HEK293 (cell line): ENCODE data around the gene HMGN4.

Source experiments
- GLI2 ChIP-seq: fragments of 450-650 bp; formaldehyde crosslinking; IDR thresholded peaks from 2 replicates; pipeline ENCODE4; 2017; ENCODE audit warnings: missing biosample characterization, missing genetic modification characterization, low read depth, borderline replicate concordance
- HOXA7 ChIP-seq: sonication (generic); formaldehyde crosslinking; IDR thresholded peaks from 2 replicates; pipeline ENCODE4 v1.8.1; 2022; ENCODE audit warnings: missing genetic modification reagents, borderline replicate concordance
- KLF9 ChIP-seq: fragments of 450-650 bp; formaldehyde crosslinking; IDR thresholded peaks from 2 replicates; pipeline ENCODE4 v1.5.1; 2016; ENCODE audit warnings: missing biosample characterization, missing genetic modification characterization, low read depth
- OSR2 ChIP-seq: fragments of 450-650 bp; formaldehyde crosslinking; IDR thresholded peaks from 2 replicates; pipeline ENCODE4 v1.5.1; 2016; ENCODE audit warnings: missing biosample characterization, missing genetic modification characterization
- PBX3 ChIP-seq: sonication (generic); formaldehyde crosslinking; IDR thresholded peaks from 2 replicates; pipeline ENCODE4 v1.8.1; 2022; ENCODE audit warnings: mild to moderate bottlenecking, moderate library complexity, missing genetic modification reagents
- PRDM4 ChIP-seq: fragments of 450-650 bp; formaldehyde crosslinking; IDR thresholded peaks from 2 replicates; pipeline ENCODE4 v1.5.1; 2017; ENCODE audit warnings: missing biosample characterization, missing genetic modification characterization
- ZBTB44 ChIP-seq: fragments of 450-650 bp; IDR thresholded peaks from 2 replicates; pipeline ENCODE4 v1.5.1; 2018; ENCODE audit warnings: missing biosample characterization, mild to moderate bottlenecking, missing genetic modification characterization
- ZNF10 ChIP-seq: fragments of 450-650 bp; formaldehyde crosslinking; IDR thresholded peaks from 2 replicates; pipeline ENCODE4 v1.5.1; 2017; ENCODE audit warnings: missing biosample characterization, missing genetic modification characterization
- ZNF121 ChIP-seq: fragments of 450-650 bp; formaldehyde crosslinking; IDR thresholded peaks from 2 replicates; pipeline ENCODE4 v1.5.1; 2016; ENCODE audit warnings: missing biosample characterization, missing genetic modification characterization
- ZNF155 ChIP-seq: fragments of 450-650 bp; formaldehyde crosslinking; IDR thresholded peaks from 2 replicates; pipeline ENCODE4 v1.5.1; 2016; ENCODE audit warnings: missing biosample characterization, missing genetic modification characterization
- ZNF157 ChIP-seq: fragments of 450-650 bp; formaldehyde crosslinking; IDR thresholded peaks from 2 replicates; pipeline ENCODE4 v1.5.1; 2016; ENCODE audit warnings: missing biosample characterization, missing genetic modification characterization
- ZNF174 ChIP-seq: fragments of 450-650 bp; formaldehyde crosslinking; IDR thresholded peaks from 2 replicates; pipeline ENCODE4 v1.5.0; 2017; ENCODE audit warnings: missing biosample characterization, mild to moderate bottlenecking, missing genetic modification characterization
- ZNF175 ChIP-seq: fragments of 450-650 bp; formaldehyde crosslinking; IDR thresholded peaks from 2 replicates; pipeline ENCODE4 v1.5.1; 2016; ENCODE audit warnings: missing biosample characterization, missing genetic modification characterization
- ZNF19 ChIP-seq: fragments of 450-650 bp; formaldehyde crosslinking; IDR thresholded peaks from 2 replicates; pipeline ENCODE4; 2016; ENCODE audit warnings: missing biosample characterization, missing genetic modification characterization, low read depth
- ZNF335 ChIP-seq: fragments of 450-650 bp; formaldehyde crosslinking; conservative IDR thresholded peaks from 2 replicates; pipeline ENCODE4 v1.5.1; 2016; ENCODE audit warnings: missing biosample characterization, missing genetic modification characterization
- ZNF521 ChIP-seq: fragments of 450-650 bp; formaldehyde crosslinking; IDR thresholded peaks from 2 replicates; pipeline ENCODE4 v1.5.1; 2017; ENCODE audit warnings: missing biosample characterization, mild to moderate bottlenecking, missing genetic modification characterization
- ZNF549 ChIP-seq: fragments of 450-650 bp; IDR thresholded peaks from 2 replicates; pipeline ENCODE4 v1.5.1; 2018; ENCODE audit warnings: missing biosample characterization, missing genetic modification characterization, mild to moderate bottlenecking, inconsistent platforms, moderate library complexity
- ZNF555 ChIP-seq: fragments of 450-650 bp; formaldehyde crosslinking; conservative IDR thresholded peaks from 2 replicates; pipeline ENCODE4 v1.5.1; 2017; ENCODE audit warnings: missing biosample characterization, mild to moderate bottlenecking, missing genetic modification characterization, inconsistent platforms
- ZNF596 ChIP-seq: fragments of 450-650 bp; IDR thresholded peaks from 2 replicates; pipeline ENCODE4 v1.5.0; 2018; ENCODE audit warnings: missing biosample characterization, mild to moderate bottlenecking, missing genetic modification characterization, moderate library complexity
- ZNF654 ChIP-seq: fragments of 450-650 bp; formaldehyde crosslinking; IDR thresholded peaks from 2 replicates; pipeline ENCODE4 v1.5.1; 2016; ENCODE audit warnings: low read depth, missing biosample characterization, missing genetic modification characterization
- ZNF777 ChIP-seq: fragments of 450-650 bp; formaldehyde crosslinking; IDR thresholded peaks from 2 replicates; pipeline ENCODE4 v1.5.1; 2017; ENCODE audit warnings: missing biosample characterization, missing genetic modification characterization, borderline replicate concordance
- ZSCAN18 ChIP-seq: fragments of 450-650 bp; formaldehyde crosslinking; IDR thresholded peaks from 2 replicates; pipeline ENCODE4 v1.5.1; 2016; ENCODE audit warnings: missing biosample characterization, missing genetic modification characterization
- ZSCAN30 ChIP-seq: fragments of 450-650 bp; IDR thresholded peaks from 2 replicates; pipeline ENCODE4 v1.5.1; 2018; ENCODE audit warnings: missing biosample characterization, mild to moderate bottlenecking, missing genetic modification characterization, moderate library complexity
- ZXDB ChIP-seq: fragments of 450-650 bp; formaldehyde crosslinking; IDR thresholded peaks from 2 replicates; pipeline ENCODE4 v1.5.1; 2016; ENCODE audit warnings: missing biosample characterization, missing genetic modification characterization
- TF ChIP-seq, protein P1 (sequence below): fragments of 450-650 bp; formaldehyde crosslinking; IDR thresholded peaks from 2 replicates; pipeline ENCODE4 v1.5.1; 2016; ENCODE audit warnings: missing biosample characterization, missing genetic modification characterization
- TF ChIP-seq, protein P2 (sequence below): fragments of 450-650 bp; formaldehyde crosslinking; IDR thresholded peaks from 2 replicates; pipeline ENCODE4 v1.5.1; 2017; ENCODE audit warnings: missing biosample characterization, mild to moderate bottlenecking, missing genetic modification characterization, moderate library complexity
- TF ChIP-seq, protein P3 (sequence below): fragments of 450-650 bp; formaldehyde crosslinking; IDR thresholded peaks from 2 replicates; pipeline ENCODE4 v1.5.1; 2016; ENCODE audit warnings: missing biosample characterization, missing genetic modification characterization

Gene HMGN4

GRCh38 chr6:26575494-26575939, 37.4 kb downstream of the HMGN4 start (continued):
- TF ChIP-seq ZNF155 = no peak
- no peak for TF ChIP-seq ZNF175
- TF ChIP-seq ZNF174 (tag by site-specific recombination) = no peak
- TF ChIP-seq ZNF596 (tag by site-specific recombination) = no peak
- peak; percentile 16; the same call in 1 of the 2 replicates for TF ChIP-seq ZBTB44 (tag by site-specific recombination)
- no peak for TF ChIP-seq GLI2 (tag by site-specific recombination)
- TF ChIP-seq ZXDB (tag by site-specific recombination) = peak; percentile 55
- no peak for TF ChIP-seq HOXA7 (CRISPR knock-in tag)
- peak; percentile 4; the same call in 1 of the 2 replicates for TF ChIP-seq ZNF654 (tag by site-specific recombination)
- TF ChIP-seq ZNF335 (tag by site-specific recombination) = peak; percentile 39; the same call in 1 of the 2 replicates
- TF ChIP-seq KLF9 (tag by site-specific recombination) = no peak
- TF ChIP-seq ZNF521 (tag by site-specific recombination) = no peak
- TF ChIP-seq ZNF555 (tag by site-specific recombination) = no peak
- TF ChIP-seq, protein P1, sequence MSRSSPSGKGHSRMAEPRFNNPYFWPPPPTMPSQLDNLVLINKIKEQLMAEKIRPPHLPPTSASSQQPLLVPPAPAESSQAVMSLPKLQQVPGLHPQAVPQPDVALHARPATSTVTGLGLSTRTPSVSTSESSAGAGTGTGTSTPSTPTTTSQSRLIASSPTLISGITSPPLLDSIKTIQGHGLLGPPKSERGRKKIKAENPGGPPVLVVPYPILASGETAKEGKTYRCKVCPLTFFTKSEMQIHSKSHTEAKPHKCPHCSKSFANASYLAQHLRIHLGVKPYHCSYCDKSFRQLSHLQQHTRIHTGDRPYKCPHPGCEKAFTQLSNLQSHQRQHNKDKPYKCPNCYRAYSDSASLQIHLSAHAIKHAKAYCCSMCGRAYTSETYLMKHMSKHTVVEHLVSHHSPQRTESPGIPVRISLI (tag by site-specific recombination) = no peak
- no peak for TF ChIP-seq ZNF19
- TF ChIP-seq PRDM4 (tag by site-specific recombination) = 0 out of 2 replicates have a peak, but pooled peaks have one; percentile 10
- TF ChIP-seq, protein P2, sequence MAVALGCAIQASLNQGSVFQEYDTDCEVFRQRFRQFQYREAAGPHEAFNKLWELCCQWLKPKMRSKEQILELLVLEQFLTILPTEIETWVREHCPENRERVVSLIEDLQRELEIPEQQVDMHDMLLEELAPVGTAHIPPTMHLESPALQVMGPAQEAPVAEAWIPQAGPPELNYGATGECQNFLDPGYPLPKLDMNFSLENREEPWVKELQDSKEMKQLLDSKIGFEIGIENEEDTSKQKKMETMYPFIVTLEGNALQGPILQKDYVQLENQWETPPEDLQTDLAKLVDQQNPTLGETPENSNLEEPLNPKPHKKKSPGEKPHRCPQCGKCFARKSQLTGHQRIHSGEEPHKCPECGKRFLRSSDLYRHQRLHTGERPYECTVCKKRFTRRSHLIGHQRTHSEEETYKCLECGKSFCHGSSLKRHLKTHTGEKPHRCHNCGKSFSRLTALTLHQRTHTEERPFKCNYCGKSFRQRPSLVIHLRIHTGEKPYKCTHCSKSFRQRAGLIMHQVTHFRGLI (tag by site-specific recombination) = 0 out of 2 replicates have a peak, but pooled peaks have one; percentile 18
- no peak for TF ChIP-seq ZNF157 (tag by site-specific recombination)
- TF ChIP-seq ZNF10 = 0 out of 2 replicates have a peak, but pooled peaks have one; percentile 7
- no peak; the same call in 1 of the 2 replicates for TF ChIP-seq ZNF549
- TF ChIP-seq PBX3 (CRISPR knock-in tag) = no peak
- no peak for TF ChIP-seq ZNF777 (tag by site-specific recombination)
- peak; percentile 58; the same call in 1 of the 2 replicates for TF ChIP-seq ZSCAN18 (tag by site-specific recombination)
- no peak for TF ChIP-seq ZNF121 (tag by site-specific recombination)
- TF ChIP-seq ZSCAN30 (tag by site-specific recombination) = peak; percentile 69
- 0 out of 2 replicates have a peak, but pooled peaks have one; percentile 24 for TF ChIP-seq OSR2 (tag by site-specific recombination)
- TF ChIP-seq, protein P3, sequence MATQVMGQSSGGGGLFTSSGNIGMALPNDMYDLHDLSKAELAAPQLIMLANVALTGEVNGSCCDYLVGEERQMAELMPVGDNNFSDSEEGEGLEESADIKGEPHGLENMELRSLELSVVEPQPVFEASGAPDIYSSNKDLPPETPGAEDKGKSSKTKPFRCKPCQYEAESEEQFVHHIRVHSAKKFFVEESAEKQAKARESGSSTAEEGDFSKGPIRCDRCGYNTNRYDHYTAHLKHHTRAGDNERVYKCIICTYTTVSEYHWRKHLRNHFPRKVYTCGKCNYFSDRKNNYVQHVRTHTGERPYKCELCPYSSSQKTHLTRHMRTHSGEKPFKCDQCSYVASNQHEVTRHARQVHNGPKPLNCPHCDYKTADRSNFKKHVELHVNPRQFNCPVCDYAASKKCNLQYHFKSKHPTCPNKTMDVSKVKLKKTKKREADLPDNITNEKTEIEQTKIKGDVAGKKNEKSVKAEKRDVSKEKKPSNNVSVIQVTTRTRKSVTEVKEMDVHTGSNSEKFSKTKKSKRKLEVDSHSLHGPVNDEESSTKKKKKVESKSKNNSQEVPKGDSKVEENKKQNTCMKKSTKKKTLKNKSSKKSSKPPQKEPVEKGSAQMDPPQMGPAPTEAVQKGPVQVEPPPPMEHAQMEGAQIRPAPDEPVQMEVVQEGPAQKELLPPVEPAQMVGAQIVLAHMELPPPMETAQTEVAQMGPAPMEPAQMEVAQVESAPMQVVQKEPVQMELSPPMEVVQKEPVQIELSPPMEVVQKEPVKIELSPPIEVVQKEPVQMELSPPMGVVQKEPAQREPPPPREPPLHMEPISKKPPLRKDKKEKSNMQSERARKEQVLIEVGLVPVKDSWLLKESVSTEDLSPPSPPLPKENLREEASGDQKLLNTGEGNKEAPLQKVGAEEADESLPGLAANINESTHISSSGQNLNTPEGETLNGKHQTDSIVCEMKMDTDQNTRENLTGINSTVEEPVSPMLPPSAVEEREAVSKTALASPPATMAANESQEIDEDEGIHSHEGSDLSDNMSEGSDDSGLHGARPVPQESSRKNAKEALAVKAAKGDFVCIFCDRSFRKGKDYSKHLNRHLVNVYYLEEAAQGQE (tag by site-specific recombination) = no peak
